GM12878 (cell line): Measurements from ENCODE around the gene COG2.

Experiments used
- CBX5 ChIP-seq: sonication (generic); IDR thresholded peaks from 2 replicates; pipeline ENCODE4 v1.6.1; 2016; ENCODE audit warnings: low read depth, moderate library complexity, mild to moderate bottlenecking, inconsistent platforms
- CTCF ChIP-seq, 3 experiments: IDR thresholded peaks in 2 of 3; conservative IDR thresholded peaks in 1 of 3; 2 replicates each; pipeline ENCODE4 v1.5.1; 2011; ENCODE audit warnings: low read depth in 3 of 3, low read length in 3 of 3, mild to moderate bottlenecking in 3 of 3, control low read depth in 2 of 3, moderate library complexity in 2 of 3, inconsistent platforms in 1 of 3, mixed read lengths in 1 of 3; ENCODE audit not compliant: control insufficient read depth in 2 of 3, insufficient read depth in 1 of 3; ENCODE audit errors: extremely low read depth in 1 of 3
- POLR2A ChIP-seq: IDR thresholded peaks from 2 replicates; pipeline ENCODE4 v1.6.1; 2011; ENCODE audit warnings: low read depth, mild to moderate bottlenecking, low read length
- POLR2AphosphoS5 ChIP-seq: IDR thresholded peaks from 2 replicates; pipeline ENCODE4 v1.6.1; 2011; ENCODE audit warnings: mild to moderate bottlenecking, low read length, inconsistent platforms

- TF ChIP-seq POLR2AphosphoS5 (no peak), CTCF (IDR thresholded peaks at IDR 0.05 in 2 of 3, conservative IDR thresholded peaks at IDR 0.05 in 1 of 3; ENCODE audit: control insufficient read depth in 2 of 3, extremely low read depth in 1 of 3, insufficient read depth in 1 of 3, low read depth in 3 of 3, low read length in 3 of 3) (no peak), CBX5 (no peak), POLR2A (no peak)
Measured at GRCh38 chr1:230611128-230611877, 31.0 kb upstream of the COG2 start.
